HEK293 (cell line): Measurements from ENCODE around the gene KDELR1.

Experiments used
- GFI1B ChIP-seq: fragments of 450-650 bp; formaldehyde crosslinking; IDR thresholded peaks from 2 replicates; pipeline ENCODE4 v1.5.1; 2016; ENCODE audit warnings: missing biosample characterization, missing genetic modification characterization
- HOXC10 ChIP-seq: sonication (generic); formaldehyde crosslinking; IDR thresholded peaks from 2 replicates; pipeline ENCODE4 v1.8.1; 2023; ENCODE audit warnings: mild to moderate bottlenecking, missing genetic modification reagents
- IKZF3 ChIP-seq: fragments of 450-650 bp; IDR thresholded peaks from 2 replicates; pipeline ENCODE4 v1.5.0; 2018; ENCODE audit warnings: missing biosample characterization, mild to moderate bottlenecking, missing genetic modification characterization, moderate library complexity
- MZF1 ChIP-seq: fragments of 450-650 bp; formaldehyde crosslinking; IDR thresholded peaks from 2 replicates; pipeline ENCODE4 v1.5.1; 2017; ENCODE audit warnings: missing biosample characterization, missing genetic modification characterization, borderline replicate concordance
- OSR2 ChIP-seq: fragments of 450-650 bp; formaldehyde crosslinking; IDR thresholded peaks from 2 replicates; pipeline ENCODE4 v1.5.1; 2016; ENCODE audit warnings: missing biosample characterization, missing genetic modification characterization
- SP3 ChIP-seq: fragments of 450-650 bp; formaldehyde crosslinking; IDR thresholded peaks from 2 replicates; pipeline ENCODE4 v1.5.1; 2016; ENCODE audit warnings: missing biosample characterization, missing genetic modification characterization
- TCF7L2 ChIP-seq: IDR thresholded peaks from 2 replicates; pipeline ENCODE4 v1.6.1; 2011; ENCODE audit warnings: low read depth, mild to moderate bottlenecking, inconsistent platforms, low read length, moderate library complexity, borderline replicate concordance
- ZBTB1 ChIP-seq: fragments of 450-650 bp; formaldehyde crosslinking; IDR thresholded peaks from 2 replicates; pipeline ENCODE4 v1.5.1; 2016; ENCODE audit warnings: missing biosample characterization, missing genetic modification characterization
- ZBTB20 ChIP-seq: fragments of 450-650 bp; formaldehyde crosslinking; IDR thresholded peaks from 2 replicates; pipeline ENCODE4 v1.5.1; 2016; ENCODE audit warnings: missing biosample characterization, missing genetic modification characterization
- ZFP41 ChIP-seq: fragments of 450-650 bp; formaldehyde crosslinking; IDR thresholded peaks from 2 replicates; pipeline ENCODE4 v1.5.1; 2016; ENCODE audit warnings: missing biosample characterization, missing genetic modification characterization, borderline replicate concordance
- ZNF10 ChIP-seq: fragments of 450-650 bp; formaldehyde crosslinking; IDR thresholded peaks from 2 replicates; pipeline ENCODE4 v1.5.1; 2017; ENCODE audit warnings: missing biosample characterization, missing genetic modification characterization
- ZNF121 ChIP-seq: fragments of 450-650 bp; formaldehyde crosslinking; IDR thresholded peaks from 2 replicates; pipeline ENCODE4 v1.5.1; 2016; ENCODE audit warnings: missing biosample characterization, missing genetic modification characterization
- ZNF133 ChIP-seq: fragments of 450-650 bp; formaldehyde crosslinking; IDR thresholded peaks from 2 replicates; pipeline ENCODE4 v1.5.1; 2016; ENCODE audit warnings: missing biosample characterization, missing genetic modification characterization
- ZNF169 ChIP-seq: fragments of 450-650 bp; formaldehyde crosslinking; IDR thresholded peaks from 2 replicates; pipeline ENCODE4 v1.5.1; 2016; ENCODE audit warnings: missing biosample characterization, missing genetic modification characterization
- ZNF214 ChIP-seq: fragments of 450-650 bp; formaldehyde crosslinking; IDR thresholded peaks from 2 replicates; pipeline ENCODE4 v1.5.1; 2017; ENCODE audit warnings: missing biosample characterization, mild to moderate bottlenecking, missing genetic modification characterization, borderline replicate concordance
- ZNF223 ChIP-seq: fragments of 450-650 bp; formaldehyde crosslinking; IDR thresholded peaks from 2 replicates; pipeline ENCODE4 v1.5.1; 2016; ENCODE audit warnings: missing biosample characterization, missing genetic modification characterization
- ZNF311 ChIP-seq: fragments of 450-650 bp; formaldehyde crosslinking; IDR thresholded peaks from 2 replicates; pipeline ENCODE4 v1.5.1; 2017; ENCODE audit warnings: missing biosample characterization, missing genetic modification characterization, borderline replicate concordance
- ZNF37A ChIP-seq: fragments of 450-650 bp; IDR thresholded peaks from 2 replicates; pipeline ENCODE4 v1.5.1; 2018; ENCODE audit warnings: missing biosample characterization, missing genetic modification characterization
- ZNF416 ChIP-seq: fragments of 450-650 bp; formaldehyde crosslinking; IDR thresholded peaks from 2 replicates; pipeline ENCODE4 v1.5.1; 2016; ENCODE audit warnings: missing biosample characterization, missing genetic modification characterization
- ZNF433 ChIP-seq: fragments of 450-650 bp; formaldehyde crosslinking; IDR thresholded peaks from 2 replicates; pipeline ENCODE4 v1.5.1; 2016; ENCODE audit warnings: missing biosample characterization, missing genetic modification characterization, low read depth
- ZNF561 ChIP-seq: fragments of 450-650 bp; IDR thresholded peaks from 2 replicates; pipeline ENCODE4 v1.5.1; 2018; ENCODE audit warnings: missing biosample characterization, missing genetic modification characterization, borderline replicate concordance
- ZNF596 ChIP-seq: fragments of 450-650 bp; IDR thresholded peaks from 2 replicates; pipeline ENCODE4 v1.5.0; 2018; ENCODE audit warnings: missing biosample characterization, mild to moderate bottlenecking, missing genetic modification characterization, moderate library complexity
- ZNF610 ChIP-seq: fragments of 450-650 bp; formaldehyde crosslinking; IDR thresholded peaks from 2 replicates; pipeline ENCODE4 v1.5.1; 2016; ENCODE audit warnings: missing biosample characterization, missing genetic modification characterization, borderline replicate concordance
- ZNF621 ChIP-seq: fragments of 450-650 bp; formaldehyde crosslinking; IDR thresholded peaks from 2 replicates; pipeline ENCODE4 v1.5.1; 2017; ENCODE audit warnings: missing biosample characterization, missing genetic modification characterization
- ZNF629 ChIP-seq: fragments of 450-650 bp; formaldehyde crosslinking; IDR thresholded peaks from 2 replicates; pipeline ENCODE4 v1.5.1; 2017; ENCODE audit warnings: missing biosample characterization, missing genetic modification characterization
- ZNF654 ChIP-seq: fragments of 450-650 bp; formaldehyde crosslinking; IDR thresholded peaks from 2 replicates; pipeline ENCODE4 v1.5.1; 2016; ENCODE audit warnings: low read depth, missing biosample characterization, missing genetic modification characterization
- ZNF677 ChIP-seq: fragments of 450-650 bp; IDR thresholded peaks from 2 replicates; pipeline ENCODE4 v1.5.0; 2018; ENCODE audit warnings: missing biosample characterization, mild to moderate bottlenecking, missing genetic modification characterization, moderate library complexity
- ZNF76 ChIP-seq: fragments of 450-650 bp; formaldehyde crosslinking; IDR thresholded peaks from 2 replicates; pipeline ENCODE4; 2016; ENCODE audit warnings: low read depth, missing biosample characterization, missing genetic modification characterization, borderline replicate concordance
- ZNF768 ChIP-seq: fragments of 450-650 bp; formaldehyde crosslinking; IDR thresholded peaks from 2 replicates; pipeline ENCODE4 v1.5.1; 2018; ENCODE audit warnings: missing biosample characterization, mild to moderate bottlenecking, missing genetic modification characterization
- ZNF843 ChIP-seq: fragments of 450-650 bp; formaldehyde crosslinking; IDR thresholded peaks from 2 replicates; pipeline ENCODE4 v1.5.1; 2016; ENCODE audit warnings: missing biosample characterization, missing genetic modification characterization
- TF ChIP-seq, protein P1 (sequence below): fragments of 450-650 bp; formaldehyde crosslinking; IDR thresholded peaks from 2 replicates; pipeline ENCODE4 v1.5.1; 2017; ENCODE audit warnings: missing biosample characterization, missing genetic modification characterization
- TF ChIP-seq, protein P2 (sequence below): fragments of 450-650 bp; formaldehyde crosslinking; IDR thresholded peaks from 2 replicates; pipeline ENCODE4 v1.5.1; 2016; ENCODE audit warnings: missing biosample characterization, missing genetic modification characterization
- TF ChIP-seq, protein P3 (sequence below): fragments of 450-650 bp; formaldehyde crosslinking; IDR thresholded peaks from 2 replicates; pipeline ENCODE4; 2016; ENCODE audit warnings: missing biosample characterization, missing genetic modification characterization
- TF ChIP-seq, protein P4 (sequence below): fragments of 450-650 bp; formaldehyde crosslinking; IDR thresholded peaks from 2 replicates; pipeline ENCODE4 v1.5.1; 2016; ENCODE audit warnings: missing biosample characterization, missing genetic modification characterization
- TF ChIP-seq, protein P5 (sequence below): fragments of 450-650 bp; formaldehyde crosslinking; IDR thresholded peaks from 2 replicates; pipeline ENCODE4 v1.5.1; 2016; ENCODE audit warnings: missing biosample characterization, missing genetic modification characterization

The KDELR1 gene

DNA sequence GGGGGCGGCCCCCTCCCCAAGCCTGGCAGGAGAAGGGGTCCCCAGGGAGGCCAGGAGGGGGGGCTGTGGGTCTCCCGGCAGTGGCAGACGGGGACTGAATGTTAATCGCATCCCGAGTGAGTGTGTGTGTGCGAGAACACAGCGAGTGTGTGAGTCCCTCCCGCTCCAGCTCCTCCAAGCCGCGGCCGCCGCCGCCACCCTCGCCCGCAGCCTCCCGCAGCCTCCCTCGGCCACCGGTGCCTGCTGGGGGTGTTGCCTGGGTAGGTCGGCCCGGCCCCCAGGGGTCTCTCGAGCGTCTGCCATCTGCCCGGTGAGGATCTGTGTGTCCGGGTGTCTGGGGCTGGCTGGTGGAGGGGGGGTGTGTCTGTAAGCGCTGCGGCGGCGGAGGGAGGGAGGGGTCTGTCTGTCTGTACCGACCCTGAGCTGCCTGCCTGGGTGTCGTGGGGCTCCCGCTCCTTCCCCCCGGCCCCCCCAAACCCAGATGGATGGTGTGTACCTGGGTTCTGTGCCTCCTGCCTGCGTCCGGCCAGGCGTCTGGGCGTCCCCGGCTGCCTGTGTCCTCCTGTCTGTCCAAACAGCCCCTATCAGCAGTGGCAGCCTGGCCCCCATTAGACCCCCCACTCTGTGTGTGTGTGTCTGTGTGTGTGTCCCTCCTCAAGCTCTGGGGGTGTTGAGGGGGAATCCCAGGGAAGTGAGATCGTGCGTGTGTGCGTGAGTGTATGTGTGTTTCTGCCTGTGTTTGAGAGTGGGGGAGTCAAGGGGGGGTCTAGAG lies 2.4 kb upstream of the KDELR1 start, which contains the start of gene GRIN2D (continued):
- TF ChIP-seq ZNF561 (no peak), ZNF433 (tag by site-specific recombination) (no peak), ZNF169 (no peak), ZNF621 (tag by site-specific recombination) (no peak), ZNF311 (no peak), ZNF10 (tag by site-specific recombination) (no peak), ZBTB1 (no peak), ZNF610 (tag by site-specific recombination) (no peak), IKZF3 (tag by site-specific recombination) (no peak), ZNF37A (tag by site-specific recombination) (no peak), GFI1B (tag by site-specific recombination) (no peak), ZNF416 (tag by site-specific recombination) (no peak), SP3 (tag by site-specific recombination) (no peak; the same call in 1 of the 2 replicates), OSR2 (tag by site-specific recombination) (no peak), ZNF223 (tag by site-specific recombination) (0 out of 2 replicates have a peak, but pooled peaks have one; percentile 50), TCF7L2 (no peak), ZNF768 (tag by site-specific recombination) (no peak), ZBTB20 (tag by site-specific recombination) (peak; percentile 63; the same call in 1 of the 2 replicates), ZNF76 (no peak), ZNF843 (tag by site-specific recombination) (no peak), ZNF133 (tag by site-specific recombination) (no peak), HOXC10 (CRISPR knock-in tag) (no peak), MZF1 (tag by site-specific recombination) (no peak), ZNF654 (tag by site-specific recombination) (no peak), ZFP41 (no peak), ZNF214 (tag by site-specific recombination) (no peak), ZNF121 (no peak), ZNF677 (no peak), ZNF629 (tag by site-specific recombination) (no peak), ZNF596 (tag by site-specific recombination) (no peak)
- TF ChIP-seq, protein P1, sequence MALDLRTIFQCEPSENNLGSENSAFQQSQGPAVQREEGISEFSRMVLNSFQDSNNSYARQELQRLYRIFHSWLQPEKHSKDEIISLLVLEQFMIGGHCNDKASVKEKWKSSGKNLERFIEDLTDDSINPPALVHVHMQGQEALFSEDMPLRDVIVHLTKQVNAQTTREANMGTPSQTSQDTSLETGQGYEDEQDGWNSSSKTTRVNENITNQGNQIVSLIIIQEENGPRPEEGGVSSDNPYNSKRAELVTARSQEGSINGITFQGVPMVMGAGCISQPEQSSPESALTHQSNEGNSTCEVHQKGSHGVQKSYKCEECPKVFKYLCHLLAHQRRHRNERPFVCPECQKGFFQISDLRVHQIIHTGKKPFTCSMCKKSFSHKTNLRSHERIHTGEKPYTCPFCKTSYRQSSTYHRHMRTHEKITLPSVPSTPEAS = peak; percentile 70
- TF ChIP-seq, protein P2, sequence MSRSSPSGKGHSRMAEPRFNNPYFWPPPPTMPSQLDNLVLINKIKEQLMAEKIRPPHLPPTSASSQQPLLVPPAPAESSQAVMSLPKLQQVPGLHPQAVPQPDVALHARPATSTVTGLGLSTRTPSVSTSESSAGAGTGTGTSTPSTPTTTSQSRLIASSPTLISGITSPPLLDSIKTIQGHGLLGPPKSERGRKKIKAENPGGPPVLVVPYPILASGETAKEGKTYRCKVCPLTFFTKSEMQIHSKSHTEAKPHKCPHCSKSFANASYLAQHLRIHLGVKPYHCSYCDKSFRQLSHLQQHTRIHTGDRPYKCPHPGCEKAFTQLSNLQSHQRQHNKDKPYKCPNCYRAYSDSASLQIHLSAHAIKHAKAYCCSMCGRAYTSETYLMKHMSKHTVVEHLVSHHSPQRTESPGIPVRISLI = no peak
- TF ChIP-seq, protein P3, sequence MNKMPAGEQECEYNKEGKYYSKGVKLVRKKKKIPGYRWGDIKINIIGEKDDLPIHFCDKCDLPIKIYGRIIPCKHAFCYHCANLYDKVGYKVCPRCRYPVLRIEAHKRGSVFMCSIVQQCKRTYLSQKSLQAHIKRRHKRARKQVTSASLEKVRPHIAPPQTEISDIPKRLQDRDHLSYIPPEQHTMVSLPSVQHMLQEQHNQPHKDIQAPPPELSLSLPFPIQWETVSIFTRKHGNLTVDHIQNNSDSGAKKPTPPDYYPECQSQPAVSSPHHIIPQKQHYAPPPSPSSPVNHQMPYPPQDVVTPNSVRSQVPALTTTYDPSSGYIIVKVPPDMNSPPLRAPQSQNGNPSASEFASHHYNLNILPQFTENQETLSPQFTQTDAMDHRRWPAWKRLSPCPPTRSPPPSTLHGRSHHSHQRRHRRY (tag by site-specific recombination) = 0 out of 2 replicates have a peak, but pooled peaks have one; percentile 31
- TF ChIP-seq, protein P4, sequence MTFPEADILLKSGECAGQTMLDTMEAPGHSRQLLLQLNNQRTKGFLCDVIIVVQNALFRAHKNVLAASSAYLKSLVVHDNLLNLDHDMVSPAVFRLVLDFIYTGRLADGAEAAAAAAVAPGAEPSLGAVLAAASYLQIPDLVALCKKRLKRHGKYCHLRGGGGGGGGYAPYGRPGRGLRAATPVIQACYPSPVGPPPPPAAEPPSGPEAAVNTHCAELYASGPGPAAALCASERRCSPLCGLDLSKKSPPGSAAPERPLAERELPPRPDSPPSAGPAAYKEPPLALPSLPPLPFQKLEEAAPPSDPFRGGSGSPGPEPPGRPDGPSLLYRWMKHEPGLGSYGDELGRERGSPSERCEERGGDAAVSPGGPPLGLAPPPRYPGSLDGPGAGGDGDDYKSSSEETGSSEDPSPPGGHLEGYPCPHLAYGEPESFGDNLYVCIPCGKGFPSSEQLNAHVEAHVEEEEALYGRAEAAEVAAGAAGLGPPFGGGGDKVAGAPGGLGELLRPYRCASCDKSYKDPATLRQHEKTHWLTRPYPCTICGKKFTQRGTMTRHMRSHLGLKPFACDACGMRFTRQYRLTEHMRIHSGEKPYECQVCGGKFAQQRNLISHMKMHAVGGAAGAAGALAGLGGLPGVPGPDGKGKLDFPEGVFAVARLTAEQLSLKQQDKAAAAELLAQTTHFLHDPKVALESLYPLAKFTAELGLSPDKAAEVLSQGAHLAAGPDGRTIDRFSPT (tag by site-specific recombination) = peak; percentile 8
- TF ChIP-seq, protein P5, sequence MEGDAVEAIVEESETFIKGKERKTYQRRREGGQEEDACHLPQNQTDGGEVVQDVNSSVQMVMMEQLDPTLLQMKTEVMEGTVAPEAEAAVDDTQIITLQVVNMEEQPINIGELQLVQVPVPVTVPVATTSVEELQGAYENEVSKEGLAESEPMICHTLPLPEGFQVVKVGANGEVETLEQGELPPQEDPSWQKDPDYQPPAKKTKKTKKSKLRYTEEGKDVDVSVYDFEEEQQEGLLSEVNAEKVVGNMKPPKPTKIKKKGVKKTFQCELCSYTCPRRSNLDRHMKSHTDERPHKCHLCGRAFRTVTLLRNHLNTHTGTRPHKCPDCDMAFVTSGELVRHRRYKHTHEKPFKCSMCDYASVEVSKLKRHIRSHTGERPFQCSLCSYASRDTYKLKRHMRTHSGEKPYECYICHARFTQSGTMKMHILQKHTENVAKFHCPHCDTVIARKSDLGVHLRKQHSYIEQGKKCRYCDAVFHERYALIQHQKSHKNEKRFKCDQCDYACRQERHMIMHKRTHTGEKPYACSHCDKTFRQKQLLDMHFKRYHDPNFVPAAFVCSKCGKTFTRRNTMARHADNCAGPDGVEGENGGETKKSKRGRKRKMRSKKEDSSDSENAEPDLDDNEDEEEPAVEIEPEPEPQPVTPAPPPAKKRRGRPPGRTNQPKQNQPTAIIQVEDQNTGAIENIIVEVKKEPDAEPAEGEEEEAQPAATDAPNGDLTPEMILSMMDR (tag by site-specific recombination) = peak; percentile 73
